Measurements from ENCODE around the gene CD99. TPM values are rescaled to one million over a fixed set of nuclear protein-coding genes. Genes with fewer than 3 reads are reported as not detected.
"Not testable (repeated sequence)": the region's sequence is repeated elsewhere in the genome, so short reads cannot be mapped to it uniquely, and the experiment has no call there.

Gene CD99
- total RNA-seq, 1 donor from 2014 or later, result 714 TPM

DNA sequence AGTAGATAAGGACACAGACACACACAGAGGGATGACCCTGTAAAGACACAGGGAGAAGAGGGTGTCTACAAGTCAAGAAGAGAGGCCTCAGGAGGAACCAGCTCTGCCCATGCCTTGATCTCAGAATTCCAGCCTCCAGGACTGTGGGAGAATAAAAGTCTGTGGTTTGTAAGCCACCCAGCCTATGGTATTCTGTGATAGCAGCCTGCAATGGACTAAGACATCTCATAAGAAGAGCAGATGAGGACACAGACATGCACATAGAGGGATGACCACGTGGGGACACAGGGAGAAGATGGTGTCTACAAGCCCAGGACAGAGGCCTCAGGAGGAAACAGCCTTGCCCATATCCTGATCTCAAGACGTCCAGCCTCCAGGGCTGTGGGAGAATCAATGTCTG is 70.2 kb downstream of the CD99 start:
- DNase-seq (ENCODE audit: low spot score), result no peak
- H3K27ac Mint-ChIP-seq (ENCODE audit: unreplicated experiment), result peak overlapping the region; percentile 84
- peaks cover 12% of the 10 kb centered on the region for H3K27me3 Mint-ChIP-seq (ENCODE audit: unreplicated experiment)
- no peaks in the 10 kb centered on the region for H3K9me3 Mint-ChIP-seq (ENCODE audit: unreplicated experiment)
- peaks cover 41% of the 10 kb centered on the region for H3K4me1 Mint-ChIP-seq (ENCODE audit: unreplicated experiment)
- H3K36me3 Mint-ChIP-seq (ENCODE audit: low read depth, unreplicated experiment), result peaks cover 40% of the 10 kb centered on the region
- no peak overlapping the region for H3K4me3 Mint-ChIP-seq (ENCODE audit: unreplicated experiment)
- TF ChIP-seq, protein P1, sequence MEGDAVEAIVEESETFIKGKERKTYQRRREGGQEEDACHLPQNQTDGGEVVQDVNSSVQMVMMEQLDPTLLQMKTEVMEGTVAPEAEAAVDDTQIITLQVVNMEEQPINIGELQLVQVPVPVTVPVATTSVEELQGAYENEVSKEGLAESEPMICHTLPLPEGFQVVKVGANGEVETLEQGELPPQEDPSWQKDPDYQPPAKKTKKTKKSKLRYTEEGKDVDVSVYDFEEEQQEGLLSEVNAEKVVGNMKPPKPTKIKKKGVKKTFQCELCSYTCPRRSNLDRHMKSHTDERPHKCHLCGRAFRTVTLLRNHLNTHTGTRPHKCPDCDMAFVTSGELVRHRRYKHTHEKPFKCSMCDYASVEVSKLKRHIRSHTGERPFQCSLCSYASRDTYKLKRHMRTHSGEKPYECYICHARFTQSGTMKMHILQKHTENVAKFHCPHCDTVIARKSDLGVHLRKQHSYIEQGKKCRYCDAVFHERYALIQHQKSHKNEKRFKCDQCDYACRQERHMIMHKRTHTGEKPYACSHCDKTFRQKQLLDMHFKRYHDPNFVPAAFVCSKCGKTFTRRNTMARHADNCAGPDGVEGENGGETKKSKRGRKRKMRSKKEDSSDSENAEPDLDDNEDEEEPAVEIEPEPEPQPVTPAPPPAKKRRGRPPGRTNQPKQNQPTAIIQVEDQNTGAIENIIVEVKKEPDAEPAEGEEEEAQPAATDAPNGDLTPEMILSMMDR (IDR thresholded peaks at IDR 0.05; ENCODE audit: unreplicated experiment), result no peak

GRCh38 chrX:2762671-2763070 is 71.6 kb downstream of the CD99 start:
- peak; percentile 43 for DNase-seq (ENCODE audit: low spot score)
- peaks cover 30% of the 10 kb centered on the region for H3K36me3 Mint-ChIP-seq (ENCODE audit: low read depth, unreplicated experiment)
- H3K27ac Mint-ChIP-seq (ENCODE audit: unreplicated experiment), result peak overlapping the region; percentile 95
- not testable (repeated sequence) for H3K9me3 Mint-ChIP-seq (ENCODE audit: unreplicated experiment)
- peaks cover 39% of the 10 kb centered on the region for H3K4me1 Mint-ChIP-seq (ENCODE audit: unreplicated experiment)
- peak overlapping the region; percentile 82 for H3K4me3 Mint-ChIP-seq (ENCODE audit: unreplicated experiment)
- peaks cover 12% of the 10 kb centered on the region for H3K27me3 Mint-ChIP-seq (ENCODE audit: unreplicated experiment)

DNA sequence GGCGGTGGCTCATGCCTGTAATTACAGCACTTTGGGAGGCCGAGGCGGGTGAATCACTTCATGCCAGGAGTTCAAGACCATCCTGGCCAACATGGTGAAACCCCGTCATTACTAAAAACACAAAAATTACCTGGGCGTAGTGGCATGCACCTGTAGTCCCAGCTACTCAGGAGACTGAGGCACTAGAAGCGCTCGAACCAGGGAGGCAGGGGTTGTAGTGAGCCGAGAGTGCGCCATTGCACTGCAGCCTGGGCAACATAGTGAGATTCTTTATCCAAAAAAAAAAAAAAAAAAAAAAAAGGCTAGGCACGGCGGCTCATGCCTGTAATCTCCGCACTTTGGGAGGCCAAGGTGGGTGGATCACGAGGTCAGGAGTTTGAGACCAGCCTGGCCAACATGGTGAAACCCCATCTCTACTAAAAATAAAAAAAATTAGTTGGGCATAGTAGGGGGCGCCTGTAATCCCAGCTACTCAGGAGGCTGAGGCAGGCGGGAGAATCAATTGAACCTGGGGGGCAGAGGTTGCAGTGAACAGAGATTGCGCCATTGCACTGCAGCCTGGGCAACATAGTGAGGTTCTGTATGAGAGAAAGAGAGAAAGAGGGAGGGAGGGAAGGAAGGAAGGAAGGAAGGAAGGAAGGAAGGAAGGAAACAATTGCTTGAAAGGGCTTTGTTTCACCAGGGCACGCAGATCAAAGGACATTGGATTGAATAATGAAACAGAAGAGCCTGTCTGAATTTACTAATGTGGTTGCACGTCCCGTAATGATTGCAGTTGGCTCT is 73.9 kb downstream of the CD99 start:
- not testable (repeated sequence) for H3K27ac Mint-ChIP-seq (ENCODE audit: unreplicated experiment)
- peaks cover 34% of the 10 kb centered on the region for H3K36me3 Mint-ChIP-seq (ENCODE audit: low read depth, unreplicated experiment)

DNA sequence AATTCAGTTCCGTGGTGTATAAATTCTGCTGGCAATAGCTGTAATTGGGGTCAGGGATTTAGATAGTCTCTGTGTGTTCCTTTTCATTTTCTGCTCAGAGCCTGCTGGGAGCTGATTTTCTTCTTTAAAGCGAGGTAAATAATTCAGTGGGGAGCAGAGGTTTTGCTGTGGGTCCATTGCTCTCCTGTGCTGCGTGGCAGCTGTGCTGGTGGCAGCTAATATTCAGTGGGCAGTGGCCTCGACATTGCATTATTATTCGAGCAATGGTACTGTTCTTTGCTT is 74.4 kb downstream of the CD99 start:
- no peaks in the 10 kb centered on the region for H3K9me3 Mint-ChIP-seq (ENCODE audit: unreplicated experiment)
- TF ChIP-seq, protein P1 (IDR thresholded peaks at IDR 0.05; ENCODE audit: unreplicated experiment), result no peak
- peaks cover 37% of the 10 kb centered on the region for H3K36me3 Mint-ChIP-seq (ENCODE audit: low read depth, unreplicated experiment)
- H3K4me3 Mint-ChIP-seq (ENCODE audit: unreplicated experiment), result peak overlapping the region; percentile 68
- H3K27me3 Mint-ChIP-seq (ENCODE audit: unreplicated experiment), result peaks cover 8% of the 10 kb centered on the region
- no peak overlapping the region for H3K27ac Mint-ChIP-seq (ENCODE audit: unreplicated experiment)
- peaks cover 39% of the 10 kb centered on the region for H3K4me1 Mint-ChIP-seq (ENCODE audit: unreplicated experiment)
- no peak for DNase-seq (ENCODE audit: low spot score)

More for the DNA sequence above, 73.9 kb downstream of the CD99 start:
- H3K4me1 Mint-ChIP-seq (ENCODE audit: unreplicated experiment), result peaks cover 39% of the 10 kb centered on the region
- H3K4me3 Mint-ChIP-seq (ENCODE audit: unreplicated experiment); H3K9me3 Mint-ChIP-seq (ENCODE audit: unreplicated experiment); DNase-seq (ENCODE audit: low spot score); H3K27me3 Mint-ChIP-seq (ENCODE audit: unreplicated experiment): not testable (repeated sequence)

DNA sequence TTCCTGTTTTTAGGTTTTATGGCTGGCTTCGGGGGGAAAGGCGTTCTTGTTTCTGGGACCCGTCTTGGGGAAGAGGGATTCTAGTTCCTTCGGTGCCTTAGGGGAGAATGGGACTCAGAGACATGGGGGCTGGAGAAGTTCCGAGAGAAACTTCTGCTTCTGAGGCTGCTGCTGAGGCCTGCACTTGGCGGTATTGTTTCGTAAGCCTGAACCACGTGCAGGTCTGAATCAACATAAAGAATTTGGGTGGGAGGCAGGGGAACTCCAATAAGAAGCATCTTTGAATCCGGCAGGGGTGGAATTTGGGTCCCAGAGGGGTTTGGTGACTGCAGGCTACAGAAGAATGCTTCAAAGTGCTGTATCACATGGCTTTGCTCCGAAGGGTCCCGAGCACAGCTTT is 75.8 kb downstream of the CD99 start:
- DNase-seq (ENCODE audit: low spot score), result no peak
- Mint-ChIP-seq H3K9me3 (ENCODE audit: unreplicated experiment) (no peaks in the 10 kb centered on the region), H3K27me3 (ENCODE audit: unreplicated experiment) (peaks cover 8% of the 10 kb centered on the region), H3K36me3 (ENCODE audit: low read depth, unreplicated experiment) (peaks cover 30% of the 10 kb centered on the region), H3K27ac (ENCODE audit: unreplicated experiment) (no peak overlapping the region), H3K4me1 (ENCODE audit: unreplicated experiment) (peaks cover 26% of the 10 kb centered on the region), H3K4me3 (ENCODE audit: unreplicated experiment) (no peak overlapping the region)
- TF ChIP-seq, protein P1 (IDR thresholded peaks at IDR 0.05; ENCODE audit: unreplicated experiment), result no peak

DNA sequence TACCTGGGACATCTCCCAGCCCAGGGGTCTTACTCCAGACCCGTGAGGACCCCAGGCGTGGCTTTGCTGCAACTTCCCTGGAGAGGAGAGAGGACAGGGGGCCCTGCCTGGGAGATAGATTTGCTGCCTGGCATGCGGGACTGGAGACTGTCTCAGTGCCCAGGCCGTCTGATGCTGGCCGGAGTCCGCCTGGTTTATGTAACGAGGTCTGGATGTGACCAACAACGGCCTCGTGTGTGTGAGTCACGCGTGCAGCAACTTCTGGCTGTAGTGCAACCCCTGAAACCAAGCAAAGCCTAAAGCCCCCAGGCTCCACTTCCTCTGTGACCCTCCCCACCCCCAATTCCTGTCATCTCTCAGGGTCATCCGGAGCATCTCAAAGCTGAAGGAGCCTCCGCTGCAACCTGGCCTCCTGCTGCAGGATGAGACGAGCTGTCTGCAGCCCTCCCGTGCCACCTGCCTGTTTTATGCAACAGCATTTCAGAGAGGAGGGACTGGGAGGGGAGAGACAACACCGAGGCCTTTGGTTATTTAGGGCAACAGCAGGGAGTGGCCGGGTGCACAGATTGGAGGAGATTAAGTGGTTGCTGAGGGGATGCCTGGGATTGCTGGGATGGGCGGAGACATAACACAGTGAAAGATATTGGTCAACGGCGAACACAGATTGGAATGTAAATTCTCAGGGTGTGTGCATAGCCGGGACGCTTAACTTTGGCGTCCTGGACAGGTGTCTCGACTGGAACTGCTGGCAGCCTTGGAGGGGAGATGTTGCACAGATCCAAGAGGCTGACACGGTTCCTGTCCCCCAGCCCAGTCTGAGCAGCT is 76.7 kb downstream of the CD99 start:
- TF ChIP-seq, protein P1 (IDR thresholded peaks at IDR 0.05; ENCODE audit: unreplicated experiment), result no peak
- Mint-ChIP-seq H3K36me3 (ENCODE audit: low read depth, unreplicated experiment) (peaks cover 22% of the 10 kb centered on the region), H3K9me3 (ENCODE audit: unreplicated experiment) (no peaks in the 10 kb centered on the region), H3K27me3 (ENCODE audit: unreplicated experiment) (peaks cover 5% of the 10 kb centered on the region), H3K4me1 (ENCODE audit: unreplicated experiment) (peaks cover 17% of the 10 kb centered on the region), H3K27ac (ENCODE audit: unreplicated experiment) (no peak overlapping the region), H3K4me3 (ENCODE audit: unreplicated experiment) (no peak overlapping the region)
- no peak for DNase-seq (ENCODE audit: low spot score)
